PC-3 (cell line): Measurements from ENCODE around the gene INTS3. TPM values are rescaled to one million over a fixed set of nuclear protein-coding genes. Genes with fewer than 3 reads are reported as not detected.

Source experiments
- ATAC-seq: fragments of 200-7000 bp; cut with Tn5 transposase; 2 replicates; pipeline ENCODE4 v1.9.1; 2020; ENCODE audit warnings: mild to moderate bottlenecking, moderate library complexity
- BruUV-seq: library from RNA; stranded (reverse); fragments of 400-500 nt; replicated peaks from 2 replicates; lab custom pipeline; 2021; lab: Mats Ljungman, UMichigan
- CTCF ChIA-PET: fragments of 300-600 bp; sonication (Branson Sonifier 250); formaldehyde crosslinking; loops from one replicate; lab custom pipeline; 2022; ENCODE audit warnings: antibody characterized with exemption; lab: Charles Lee
- POLR2A ChIA-PET: fragments of 300-600 bp; sonication (Branson Sonifier 250); formaldehyde crosslinking; loops from one replicate; lab custom pipeline; 2022; ENCODE audit warnings: antibody characterized with exemption; ENCODE audit not compliant: unreplicated experiment; lab: Charles Lee
- DNase-seq: peaks from one replicate; pipeline ENCODE4 v3.0.0-alpha.2; 2015
- H2AFZ ChIP-seq: fragments of 300-600 bp; sonication (generic); 2 replicates; pipeline ENCODE4 v1.6.0; 2016; ENCODE audit warnings: antibody characterized with exemption, low read length
- H3F3A ChIP-seq: fragments of 300-600 bp; sonication (generic); one replicate; pipeline ENCODE4 v1.6.0; 2017; ENCODE audit warnings: antibody characterized with exemption, low read length, control low read depth, mild to moderate bottlenecking; ENCODE audit not compliant: unreplicated experiment
- H3K27ac ChIP-seq: fragments of 300-600 bp; sonication (generic); 2 replicates; pipeline ENCODE4 v1.5.1; 2016; ENCODE audit warnings: mild to moderate bottlenecking, low read length
- H3K27me3 ChIP-seq: fragments of 300-600 bp; sonication (generic); 2 replicates; pipeline ENCODE4 v1.6.1; 2016; ENCODE audit warnings: low read length, mixed read lengths
- H3K36me3 ChIP-seq: fragments of 300-600 bp; sonication (generic); 2 replicates; pipeline ENCODE4 v1.6.1; 2016; ENCODE audit warnings: low read depth, mixed run types, low read length, mixed read lengths
- H3K4me1 ChIP-seq: fragments of 300-600 bp; sonication (generic); 2 replicates; pipeline ENCODE4 v1.5.1; 2016; ENCODE audit warnings: low read length; ENCODE audit not compliant: insufficient read depth
- H3K4me2 ChIP-seq: fragments of 300-600 bp; sonication (generic); 2 replicates; pipeline ENCODE4 v1.6.0; 2016; ENCODE audit warnings: low read length
- H3K4me3 ChIP-seq: fragments of 300-600 bp; sonication (generic); 2 replicates; pipeline ENCODE4 v1.5.1; 2016; ENCODE audit warnings: mild to moderate bottlenecking, low read length, mixed read lengths
- H3K79me2 ChIP-seq: fragments of 300-600 bp; sonication (generic); 2 replicates; pipeline ENCODE4 v1.6.1; 2017; ENCODE audit warnings: low read length, mixed read lengths
- H3K9ac ChIP-seq: fragments of 300-600 bp; sonication (generic); 2 replicates; pipeline ENCODE4 v1.6.0; 2016; ENCODE audit warnings: mild to moderate bottlenecking, low read length
- H3K9me2 ChIP-seq: fragments of 300-600 bp; sonication (generic); replicated peaks from 2 replicates; pipeline ENCODE4 v1.6.1; 2016; ENCODE audit warnings: mixed run types, low read length, mixed read lengths
- H3K9me3 ChIP-seq: fragments of 300-600 bp; sonication (generic); 2 replicates; pipeline ENCODE4 v1.6.1; 2016; ENCODE audit warnings: low read length, mixed read lengths
- H4K20me1 ChIP-seq: fragments of 300-600 bp; sonication (generic); 2 replicates; pipeline ENCODE4 v1.6.1; 2016; ENCODE audit warnings: low read length, mixed read lengths
- CTCF ChIP-seq: fragments of 300-600 bp; sonication (generic); conservative IDR thresholded peaks from 2 replicates; pipeline ENCODE4 v1.5.1; 2017; ENCODE audit warnings: antibody characterized with exemption, low read depth, mild to moderate bottlenecking, low read length
- EZH2 ChIP-seq: fragments of 300-600 bp; sonication (generic); IDR thresholded peaks from one replicate; pipeline ENCODE4 v1.6.1; 2017; ENCODE audit warnings: antibody characterized with exemption, mild to moderate bottlenecking, low read length; ENCODE audit not compliant: unreplicated experiment
- EZH2phosphoT487 ChIP-seq: fragments of 300-600 bp; sonication (generic); IDR thresholded peaks from 2 replicates; pipeline ENCODE4 v1.6.1; 2018; ENCODE audit warnings: mild to moderate bottlenecking, antibody characterized with exemption, low read length, borderline replicate concordance
- intact Hi-C: fragments of 100-400 bp; cut with micrococcal nuclease; formaldehyde crosslinking; loops from 2 replicates; pipeline ENCODE4 v1.9.0; 2023
- total RNA-seq: library from RNA; depleted of rRNA; stranded (reverse); fragments of >200 nt; gene quantifications from 2 replicates; pipeline ENCODE4 v1.2.3, GENCODE V29; 2014

Gene INTS3
- total RNA-seq, 1 experiment from 2014 or later: 46.5 TPM

- DNase-seq (no peak), ATAC-seq (no peak)
- no TSS peak for BruUV-seq
- Histone ChIP-seq H3K4me2 (no peak overlapping the region), H2AFZ (no peak overlapping the region), H3K4me3 (no peak overlapping the region), H3K9me3 (no peaks in the 10 kb centered on the region), H3K27me3 (no peaks in the 10 kb centered on the region), H3K9ac (no peak overlapping the region), H3F3A (no peaks in the 10 kb centered on the region), H3K4me1 (peaks cover 13% of the 10 kb centered on the region), H3K36me3 (no peaks in the 10 kb centered on the region), H4K20me1 (no peaks in the 10 kb centered on the region), H3K9me2 (no peaks in the 10 kb centered on the region), H3K79me2 (no peaks in the 10 kb centered on the region), H3K27ac (no peak overlapping the region)
- ChIA-PET POLR2A (no interaction called here), CTCF (no interaction called here)
- TF ChIP-seq EZH2 (no peak), EZH2phosphoT487 (no peak), CTCF (no peak)
- intact Hi-C loops: no loop called here
These were observed 34.4 kb upstream of the INTS3 start for GRCh38 chr1:153693466-153693865.

- no peak overlapping the region for H3K4me2 ChIP-seq
- H3K27ac ChIP-seq: peak overlapping the region; percentile 34; the same call in 1 of the 2 replicates
- no peak for TF ChIP-seq EZH2
- TF ChIP-seq EZH2phosphoT487: no peak
- TF ChIP-seq CTCF: no peak
- CTCF ChIA-PET: no interaction called here
- H3K4me3 ChIP-seq: no peak overlapping the region
- no peaks in the 10 kb centered on the region for H3K36me3 ChIP-seq
- H3K9me3 ChIP-seq: no peaks in the 10 kb centered on the region
- H3K4me1 ChIP-seq: peaks cover 13% of the 10 kb centered on the region
- peak overlapping the region; percentile 69 for H2AFZ ChIP-seq
- intact Hi-C loops: no loop called here
- DNase-seq: no peak
- no TSS peak for BruUV-seq
- H4K20me1 ChIP-seq: no peaks in the 10 kb centered on the region
- POLR2A ChIA-PET: no interaction called here
- no peaks in the 10 kb centered on the region for H3K27me3 ChIP-seq
- no peaks in the 10 kb centered on the region for H3K9me2 ChIP-seq
- no peaks in the 10 kb centered on the region for H3F3A ChIP-seq
- H3K9ac ChIP-seq: no peak overlapping the region; the same call in 1 of the 2 replicates
- no peaks in the 10 kb centered on the region for H3K79me2 ChIP-seq
- ATAC-seq: no peak
These were observed 31.1 kb upstream of the INTS3 start for GRCh38 chr1:153696741-153697140.

GRCh38 chr1:153697191-153698019 is 30.4 kb upstream of the INTS3 start:
- no peak for TF ChIP-seq EZH2phosphoT487
- TF ChIP-seq EZH2: no peak
- TF ChIP-seq CTCF: no peak
- no peak overlapping the region; the same call in 1 of the 2 replicates for H3K9ac ChIP-seq
- no TSS peak for BruUV-seq

More at GRCh38 chr1:153697191-153698019, 30.4 kb upstream of the INTS3 start:
- H4K20me1 ChIP-seq: no peaks in the 10 kb centered on the region
- peaks cover 13% of the 10 kb centered on the region for H3K4me1 ChIP-seq
- peak overlapping the region; percentile 34; the same call in 1 of the 2 replicates for H3K27ac ChIP-seq
- no peaks in the 10 kb centered on the region for H3K79me2 ChIP-seq
- POLR2A ChIA-PET: no interaction called here
- intact Hi-C loops: no loop called here
- no peaks in the 10 kb centered on the region for H3K9me2 ChIP-seq
- ATAC-seq (peak; percentile 85), DNase-seq (peak; percentile 78)
- H2AFZ ChIP-seq: peak overlapping the region; percentile 69
- H3K9me3 ChIP-seq: no peaks in the 10 kb centered on the region
- H3K4me2 ChIP-seq: peak overlapping the region; percentile 13
- no peak overlapping the region for H3K4me3 ChIP-seq
- H3K27me3 ChIP-seq: no peaks in the 10 kb centered on the region
- no peaks in the 10 kb centered on the region for H3K36me3 ChIP-seq
- H3F3A ChIP-seq: no peaks in the 10 kb centered on the region
- CTCF ChIA-PET: no interaction called here
